ENCODE results near the gene RPS18. TPM values are rescaled to one million over a fixed set of nuclear protein-coding genes. Genes with fewer than 3 reads are reported as not detected.

Gene RPS18
- polyA plus RNA-seq, 3 donors, result 2,430 to 3,295 (median 2,894) TPM

- no peak overlapping the region for H3K9ac ChIP-seq (ENCODE audit: insufficient read depth, low read length, poor library complexity, severe bottlenecking)
- H3K27ac ChIP-seq (ENCODE audit: low read depth in 1 of 2, low read length in 2 of 2), result no peak overlapping the region
- peaks cover 99% of the 10 kb centered on the region for H3K79me2 ChIP-seq (ENCODE audit: insufficient read depth, low read length)
- H3K36me3 ChIP-seq (replicated peaks in 1 of 2; ENCODE audit: control insufficient read depth in 1 of 2, insufficient read depth in 2 of 2, low read length in 2 of 2), result peaks cover 36 to 75% of the 10 kb centered on the region in 2 donors
- H3K27me3 ChIP-seq (ENCODE audit: control insufficient read depth in 2 of 2, insufficient read depth in 2 of 2, low read length in 2 of 2), result no peaks in the 10 kb centered on the region
- DNase-seq, result no peak
- Mint-ChIP-seq H3K9me3 (peaks cover 0 to 5% (median 0%) of the 10 kb centered on the region in 7 donors), H3K27ac (peak overlapping the region in 2 of 7 donors; percentile 37 to 81), H3K36me3 (peaks cover 49 to 74% of the 10 kb centered on the region in 2 donors), H3K4me1 (peaks cover 45% of the 10 kb centered on the region), H3K27me3 (ENCODE audit: low read depth in 3 of 3) (no peaks in the 10 kb centered on the region), H3K4me3 (no peak overlapping the region)
- H3K4me1 ChIP-seq (ENCODE audit: control insufficient read depth in 1 of 2, insufficient read depth in 2 of 2, low read length in 2 of 2), result peaks cover 19 to 28% of the 10 kb centered on the region in 2 donors
- H3K4me2 ChIP-seq (replicated peaks; ENCODE audit: extremely low read depth, low read length, poor library complexity, severe bottlenecking), result no peak overlapping the region
- no peaks in the 10 kb centered on the region for H3K9me3 ChIP-seq (replicated peaks in 1 of 2; ENCODE audit: control insufficient read depth in 1 of 2, insufficient read depth in 1 of 2, low read length in 2 of 2)
- no peak for TF ChIP-seq CTCF (IDR thresholded peaks at IDR 0.05)
- intact Hi-C loops (cut with micrococcal nuclease), result no loop called here
- 99% methylated on average over 7 of the region's 16 CpGs for WGBS (ENCODE audit: insufficient coverage)
- no peak overlapping the region for H2AFZ ChIP-seq (ENCODE audit: insufficient read depth, low read depth, low read length, poor library complexity, severe bottlenecking)
- H3K4me3 ChIP-seq (replicated peaks in 1 of 3; ENCODE audit: low read depth in 2 of 3, low read length in 3 of 3), result no peak overlapping the region
- peaks cover 96% of the 10 kb centered on the region for H4K20me1 ChIP-seq (ENCODE audit: insufficient read depth, low read length)
Observed at GRCh38 chr6:33304216-33304615, 32.3 kb downstream of the RPS18 start.

GRCh38 chr6:33305052-33305451, 33.2 kb downstream of the RPS18 start:
- Histone ChIP-seq H3K4me1 (ENCODE audit: control insufficient read depth in 1 of 2, insufficient read depth in 2 of 2, low read length in 2 of 2) (peaks cover 16 to 24% of the 10 kb centered on the region in 2 donors), H3K27me3 (ENCODE audit: control insufficient read depth in 2 of 2, insufficient read depth in 2 of 2, low read length in 2 of 2) (no peaks in the 10 kb centered on the region), H3K4me2 (replicated peaks; ENCODE audit: extremely low read depth, low read length, poor library complexity, severe bottlenecking) (no peak overlapping the region), H2AFZ (ENCODE audit: insufficient read depth, low read depth, low read length, poor library complexity, severe bottlenecking) (no peak overlapping the region), H3K9me3 (replicated peaks in 1 of 2; ENCODE audit: control insufficient read depth in 1 of 2, insufficient read depth in 1 of 2, low read length in 2 of 2) (no peaks in the 10 kb centered on the region), H3K4me3 (replicated peaks in 1 of 3; ENCODE audit: low read depth in 2 of 3, low read length in 3 of 3) (no peak overlapping the region), H3K27ac (ENCODE audit: low read depth in 1 of 2, low read length in 2 of 2) (no peak overlapping the region), H3K36me3 (replicated peaks in 1 of 2; ENCODE audit: control insufficient read depth in 1 of 2, insufficient read depth in 2 of 2, low read length in 2 of 2) (peaks cover 38 to 80% of the 10 kb centered on the region in 2 donors), H4K20me1 (ENCODE audit: insufficient read depth, low read length) (peaks cover 99% of the 10 kb centered on the region), H3K79me2 (ENCODE audit: insufficient read depth, low read length) (peaks cover 100% of the 10 kb centered on the region), H3K9ac (ENCODE audit: insufficient read depth, low read length, poor library complexity, severe bottlenecking) (no peak overlapping the region)
- WGBS (ENCODE audit: insufficient coverage), result 96% methylated on average over 8 of the region's 8 CpGs
- H3K4me3 Mint-ChIP-seq, result no peak overlapping the region
- TF ChIP-seq CTCF (IDR thresholded peaks at IDR 0.05), result no peak
- intact Hi-C loops (cut with micrococcal nuclease), result no loop called here
- DNase-seq, result no peak
- peaks cover 49 to 80% of the 10 kb centered on the region in 2 donors for H3K36me3 Mint-ChIP-seq
- peak overlapping the region in 3 of 7 donors; percentile 0 to 50 (median 21) for H3K27ac Mint-ChIP-seq
- H3K9me3 Mint-ChIP-seq, result peaks cover 0 to 1% (median 0%) of the 10 kb centered on the region in 7 donors
- no peaks in the 10 kb centered on the region for H3K27me3 Mint-ChIP-seq (ENCODE audit: low read depth in 3 of 3)
- peaks cover 41% of the 10 kb centered on the region for H3K4me1 Mint-ChIP-seq
